Neuron (in vitro differentiated cells): Measurements from ENCODE around the gene BABAM1.

Experiments
- H2AFZ ChIP-seq: one replicate; pipeline ENCODE4 v1.6.1; 2013; ENCODE audit warnings: low read depth, mild to moderate bottlenecking, inconsistent platforms, low read length, moderate library complexity
- H3K27me3 ChIP-seq: one replicate; pipeline ENCODE4 v1.6.1; 2013; ENCODE audit warnings: low read length; ENCODE audit not compliant: insufficient read depth
- H3K36me3 ChIP-seq: one replicate; pipeline ENCODE4 v1.6.1; 2013; ENCODE audit warnings: low read length; ENCODE audit not compliant: insufficient read depth
- H3K4me1 ChIP-seq: one replicate; pipeline ENCODE4 v1.6.1; 2013; ENCODE audit warnings: low read length; ENCODE audit not compliant: insufficient read depth
- H3K4me3 ChIP-seq: 2 replicates; pipeline ENCODE4 v1.5.1; 2013; ENCODE audit warnings: mild to moderate bottlenecking, low read length, moderate library complexity
- H3K9me3 ChIP-seq: one replicate; pipeline ENCODE4 v1.6.1; 2013; ENCODE audit warnings: low read length

The BABAM1 gene

DNA sequence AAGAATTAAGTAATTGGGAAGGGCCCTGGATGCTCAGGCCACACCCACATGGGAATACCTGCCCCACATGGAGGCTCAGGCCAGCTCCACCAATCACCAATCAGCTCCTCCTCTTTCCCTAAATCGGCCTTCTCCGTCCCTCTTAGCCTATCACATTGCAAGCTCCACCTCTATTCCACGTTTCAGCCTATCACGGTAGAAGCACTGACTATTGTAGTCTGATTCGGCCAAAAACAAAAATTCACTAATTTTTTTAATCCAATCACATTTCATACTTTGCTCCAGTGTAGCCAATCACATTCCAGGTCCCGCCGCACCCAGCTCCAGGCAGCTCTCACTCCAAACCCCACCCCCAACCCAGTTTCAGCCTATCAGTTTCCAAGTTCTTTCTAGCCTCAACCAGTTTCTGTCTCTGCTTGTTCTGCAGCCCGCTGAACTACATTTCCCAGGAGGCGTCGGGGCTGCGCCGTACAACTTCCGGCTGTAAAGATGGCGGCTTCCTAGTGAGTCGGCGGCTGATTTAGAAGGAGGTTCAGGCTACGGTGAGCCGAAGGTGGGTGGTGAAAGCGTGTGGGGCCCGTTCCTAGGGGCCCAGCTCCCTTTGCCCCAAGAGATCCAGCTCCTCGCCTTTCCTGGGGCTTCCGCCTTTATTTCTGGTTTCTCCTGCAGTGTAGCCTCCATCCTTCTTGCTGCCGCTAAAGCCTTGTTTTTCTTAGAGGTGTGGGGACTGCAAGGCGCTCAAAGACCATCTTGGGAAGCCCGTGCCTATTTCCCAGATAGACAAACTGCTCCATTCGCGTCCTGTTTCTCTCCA is at the start of gene BABAM1:
Gene BABAM1 (plus strand): TSS at position 469 of the 814 bp plus-strand sequence. CDS start 1,364 bp downstream, outside the sequence.
- Histone ChIP-seq H3K4me3 (peak within 1 kb of the TSS; percentile 92), H3K36me3 (peaks cover 20% of the 10 kb centered on the region)

DNA sequence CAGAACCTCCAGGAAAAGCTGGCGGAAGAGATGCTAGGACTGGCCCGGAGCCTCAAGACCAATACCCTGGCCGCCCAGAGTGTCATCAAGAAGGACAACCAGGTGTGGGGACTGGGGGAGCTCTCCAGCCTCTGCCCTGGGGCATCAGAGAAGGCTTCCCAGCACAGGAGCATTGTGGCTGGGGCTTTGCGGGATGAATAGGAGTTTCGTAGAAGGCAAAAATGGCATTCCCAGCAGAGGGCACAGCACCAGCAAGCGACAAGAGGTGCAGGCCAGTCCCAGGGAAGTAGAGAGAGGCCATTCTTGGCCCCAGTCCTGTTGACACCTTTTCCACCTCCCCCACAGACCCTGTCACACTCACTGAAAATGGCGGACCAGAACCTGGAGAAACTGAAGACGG is 48.0 kb upstream of the BABAM1 start:
- no peaks in the 10 kb centered on the region for H3K27me3 ChIP-seq
- no peak overlapping the region for H3K4me3 ChIP-seq
- no peaks in the 10 kb centered on the region for H3K9me3 ChIP-seq
- no peak overlapping the region for H2AFZ ChIP-seq
- H3K4me1 ChIP-seq, result peaks cover 7% of the 10 kb centered on the region
- peaks cover 19% of the 10 kb centered on the region for H3K36me3 ChIP-seq

More for the DNA sequence above, at the start of gene BABAM1:
- Histone ChIP-seq H2AFZ (peak within 1 kb of the TSS; percentile 66), H3K4me1 (peaks cover 6% of the 10 kb centered on the region), H3K9me3 (no peaks in the 10 kb centered on the region), H3K27me3 (no peaks in the 10 kb centered on the region)

DNA sequence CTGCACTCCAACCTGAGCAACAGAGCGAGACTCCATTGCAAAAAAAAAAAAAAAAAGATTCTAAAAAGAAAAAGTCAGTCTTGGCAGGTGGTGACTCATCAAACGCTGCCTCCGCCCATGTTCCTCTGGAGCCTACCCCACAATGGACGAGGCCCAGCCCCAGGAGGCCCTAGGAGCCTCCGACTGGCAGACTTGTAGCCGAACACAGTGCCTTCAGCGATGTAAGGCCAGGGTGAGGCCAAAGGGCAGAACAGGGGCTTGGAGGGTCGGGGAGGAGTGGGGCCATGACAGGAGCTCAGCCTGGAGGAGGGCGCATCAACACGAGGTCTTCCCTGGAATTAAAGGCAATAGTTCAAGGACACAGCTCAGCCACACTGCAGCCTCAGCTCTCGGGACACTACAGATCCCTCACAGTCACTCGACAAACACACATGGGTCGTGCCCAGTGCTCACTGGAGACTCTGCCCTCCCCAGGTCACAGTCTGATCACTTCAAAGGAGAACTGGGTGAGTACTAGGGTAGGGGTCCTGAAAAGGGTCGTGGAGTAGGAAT is 47.0 kb upstream of the BABAM1 start:
- peaks cover 19% of the 10 kb centered on the region for H3K36me3 ChIP-seq
- H2AFZ ChIP-seq, result no peak overlapping the region
- H3K4me1 ChIP-seq, result no peaks in the 10 kb centered on the region
- H3K27me3 ChIP-seq, result no peaks in the 10 kb centered on the region
- H3K4me3 ChIP-seq, result no peak overlapping the region
- no peaks in the 10 kb centered on the region for H3K9me3 ChIP-seq

DNA sequence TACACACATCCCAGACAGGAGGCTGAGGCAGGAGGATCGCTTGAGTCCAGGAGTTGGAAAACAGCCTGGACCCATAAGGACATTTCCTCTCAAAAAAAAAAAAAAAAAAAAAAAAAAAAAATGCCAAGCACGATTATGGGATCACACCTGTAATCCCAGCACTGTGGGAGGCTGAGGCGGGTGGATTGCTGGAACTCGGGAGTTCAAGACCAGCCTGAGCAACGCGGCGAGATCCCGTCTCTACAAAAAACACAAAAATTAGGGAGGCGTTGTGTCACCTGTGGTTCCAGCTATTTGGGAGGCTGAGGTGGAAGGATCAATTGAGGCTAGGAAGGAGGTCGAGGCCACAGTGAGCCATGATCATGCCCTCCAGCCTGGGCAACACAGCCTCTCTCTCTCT is 42.2 kb upstream of the BABAM1 start:
- H3K4me1 ChIP-seq, result no peaks in the 10 kb centered on the region
- no peaks in the 10 kb centered on the region for H3K9me3 ChIP-seq
- H3K4me3 ChIP-seq, result no peak overlapping the region
- no peaks in the 10 kb centered on the region for H3K27me3 ChIP-seq
- H2AFZ ChIP-seq, result no peak overlapping the region
- H3K36me3 ChIP-seq, result no peaks in the 10 kb centered on the region

DNA sequence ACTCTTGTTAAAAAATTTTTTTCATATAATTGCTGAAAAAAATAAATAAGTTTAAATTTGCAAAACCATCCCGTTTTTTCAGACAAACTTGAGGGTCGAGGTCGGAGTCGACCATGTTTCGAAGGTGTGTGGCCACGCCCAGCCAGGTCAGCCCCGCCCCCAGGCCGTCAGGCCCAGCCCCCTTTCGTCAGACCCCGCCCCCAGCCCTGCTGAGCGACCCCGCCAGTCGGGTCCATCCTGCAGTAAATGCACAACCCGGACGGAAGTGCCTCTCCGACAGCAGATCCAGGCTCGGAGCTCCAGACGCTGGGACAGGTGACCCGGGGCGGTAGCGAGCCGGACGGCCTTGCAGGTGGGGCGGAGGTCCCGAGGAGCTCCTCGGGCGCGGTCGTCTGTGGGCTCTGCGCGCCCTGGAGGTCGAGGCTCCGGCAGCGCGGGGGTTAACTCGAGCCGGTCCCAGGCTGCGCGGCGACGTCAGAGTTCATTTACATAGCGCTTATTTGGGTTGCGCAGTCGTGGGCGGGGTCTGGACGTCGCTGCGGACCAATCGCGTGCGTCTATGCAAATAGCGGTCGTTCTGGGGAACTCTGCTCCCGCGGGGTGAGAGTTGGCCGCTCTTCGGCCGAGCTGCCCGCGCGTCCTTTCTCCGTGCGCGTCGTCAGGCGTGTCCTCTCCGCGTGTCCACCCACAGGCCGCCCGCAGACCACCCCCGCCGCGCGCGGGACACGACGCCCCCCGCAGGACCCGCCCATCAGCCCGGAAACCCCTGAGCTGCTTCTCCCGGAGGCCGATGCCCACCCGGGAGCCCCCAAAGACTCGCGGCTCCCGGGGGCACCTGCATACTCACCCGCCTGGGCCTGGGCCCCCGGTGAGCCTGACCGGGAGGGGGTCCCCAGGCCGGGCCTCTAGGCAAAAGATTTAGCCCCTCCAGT is 41.0 kb upstream of the BABAM1 start, which contains the start of gene OCEL1:
Gene OCEL1 (plus strand): TSS at position 225 of the 932 bp plus-strand sequence. CDS start 22 bp downstream, at position 247.
- Histone ChIP-seq H3K4me1 (no peaks in the 10 kb centered on the region), H3K36me3 (peaks cover 7% of the 10 kb centered on the region), H3K27me3 (no peaks in the 10 kb centered on the region), H2AFZ (peak within 1 kb of the TSS; percentile 18), H3K9me3 (no peaks in the 10 kb centered on the region), H3K4me3 (peak within 1 kb of the TSS; percentile 53)

DNA sequence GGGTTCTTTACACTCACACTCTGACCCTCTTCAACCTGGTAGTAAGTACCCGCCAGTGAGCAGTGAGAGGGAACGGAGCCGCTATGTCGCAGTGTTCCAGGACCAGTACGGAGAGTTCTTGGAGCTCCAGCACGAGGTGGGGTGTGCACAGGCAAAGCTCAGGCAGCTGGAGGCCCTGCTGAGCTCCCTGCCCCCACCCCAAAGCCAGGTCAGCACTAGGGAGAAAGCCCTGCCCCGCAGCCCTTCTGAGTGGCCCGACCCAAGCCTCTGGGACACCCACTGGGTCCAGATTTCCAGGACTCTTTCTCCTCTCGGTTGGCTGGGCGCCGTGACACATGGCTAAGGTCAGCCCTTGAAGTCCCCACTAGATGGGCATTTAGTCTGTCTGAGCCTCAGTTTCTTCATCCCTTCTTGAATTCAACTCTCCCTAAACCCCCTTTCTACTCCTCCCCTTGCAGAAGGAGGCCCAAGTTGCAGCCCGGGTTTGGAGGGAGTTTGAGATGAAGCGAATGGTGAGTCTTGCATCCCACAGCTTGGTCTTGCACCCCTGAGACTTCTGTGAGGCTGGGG is 39.4 kb upstream of the BABAM1 start:
- Histone ChIP-seq H3K27me3 (no peaks in the 10 kb centered on the region), H3K4me1 (no peaks in the 10 kb centered on the region), H3K4me3 (no peak overlapping the region), H3K9me3 (no peaks in the 10 kb centered on the region), H3K36me3 (peaks cover 18% of the 10 kb centered on the region), H2AFZ (no peak overlapping the region)

DNA sequence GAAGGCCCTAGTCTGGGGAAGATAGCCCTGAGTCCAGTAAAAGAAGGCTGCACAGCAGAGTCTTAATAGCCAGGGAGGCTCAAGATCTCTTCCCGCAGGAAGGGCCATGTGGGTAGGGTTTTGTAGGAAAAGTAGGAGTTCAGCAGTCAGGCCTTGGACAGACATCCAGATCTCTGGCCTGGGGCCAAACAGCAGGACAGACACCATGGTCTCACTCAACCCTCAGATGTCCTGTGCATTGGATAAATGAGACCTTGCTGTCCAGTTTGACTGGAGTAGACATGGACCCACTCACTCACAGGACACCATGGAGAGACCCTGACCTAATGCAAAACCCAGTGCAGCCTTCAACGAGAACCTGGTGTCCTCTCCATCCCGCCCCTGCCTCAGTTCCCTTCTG is 37.4 kb upstream of the BABAM1 start:
- Histone ChIP-seq H3K4me1 (no peaks in the 10 kb centered on the region), H3K36me3 (peaks cover 24% of the 10 kb centered on the region), H3K9me3 (no peaks in the 10 kb centered on the region), H3K27me3 (no peaks in the 10 kb centered on the region), H2AFZ (no peak overlapping the region), H3K4me3 (no peak overlapping the region)

DNA sequence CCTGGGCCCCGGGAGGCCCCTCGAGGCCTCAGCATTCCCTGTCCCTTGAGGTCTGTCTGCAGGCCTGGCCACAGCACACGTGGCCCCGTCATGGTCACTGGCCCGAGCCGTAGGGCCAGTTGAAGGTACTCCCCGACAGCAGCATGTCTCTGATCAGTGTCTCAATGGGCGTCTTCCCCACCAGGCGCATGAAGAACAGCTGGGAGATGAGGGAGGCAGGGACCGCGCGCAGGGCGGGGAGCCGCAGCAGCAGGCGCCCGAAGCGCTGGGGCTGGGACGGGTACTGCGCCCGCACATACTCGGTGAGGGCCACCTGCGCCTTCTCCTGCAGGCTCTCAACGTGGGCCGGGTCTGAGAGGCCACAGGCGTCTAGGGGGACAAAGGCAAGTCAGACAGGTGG is 35.0 kb upstream of the BABAM1 start:
- H3K4me1 ChIP-seq, result no peaks in the 10 kb centered on the region
- H3K9me3 ChIP-seq, result no peaks in the 10 kb centered on the region
- H3K36me3 ChIP-seq, result peaks cover 32% of the 10 kb centered on the region
- no peak overlapping the region for H3K4me3 ChIP-seq
- no peaks in the 10 kb centered on the region for H3K27me3 ChIP-seq
- H2AFZ ChIP-seq, result no peak overlapping the region

DNA sequence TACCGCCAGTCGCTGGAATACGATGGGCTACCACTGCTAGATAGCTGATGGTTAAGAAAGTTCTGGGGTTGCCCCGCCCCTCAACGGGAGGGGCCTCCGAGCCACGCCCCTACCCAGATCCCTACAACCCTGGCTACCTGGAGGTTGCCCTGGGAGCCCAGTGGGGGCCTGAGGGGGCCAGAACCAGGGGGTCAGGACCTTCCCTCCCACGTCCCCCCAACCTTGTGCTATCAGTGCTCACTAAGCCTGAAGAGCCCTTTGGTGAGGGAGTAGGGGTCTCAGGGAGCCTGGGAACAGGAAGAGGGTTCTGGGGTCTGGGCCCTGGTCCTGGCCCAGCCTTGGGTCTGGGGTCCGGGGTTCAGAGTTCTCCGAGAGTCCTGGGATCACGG is 32.3 kb upstream of the BABAM1 start:
- no peaks in the 10 kb centered on the region for H3K4me1 ChIP-seq
- H3K4me3 ChIP-seq, result no peak overlapping the region
- peaks cover 38% of the 10 kb centered on the region for H3K36me3 ChIP-seq
- H2AFZ ChIP-seq, result no peak overlapping the region
- no peaks in the 10 kb centered on the region for H3K9me3 ChIP-seq
- H3K27me3 ChIP-seq, result no peaks in the 10 kb centered on the region

DNA sequence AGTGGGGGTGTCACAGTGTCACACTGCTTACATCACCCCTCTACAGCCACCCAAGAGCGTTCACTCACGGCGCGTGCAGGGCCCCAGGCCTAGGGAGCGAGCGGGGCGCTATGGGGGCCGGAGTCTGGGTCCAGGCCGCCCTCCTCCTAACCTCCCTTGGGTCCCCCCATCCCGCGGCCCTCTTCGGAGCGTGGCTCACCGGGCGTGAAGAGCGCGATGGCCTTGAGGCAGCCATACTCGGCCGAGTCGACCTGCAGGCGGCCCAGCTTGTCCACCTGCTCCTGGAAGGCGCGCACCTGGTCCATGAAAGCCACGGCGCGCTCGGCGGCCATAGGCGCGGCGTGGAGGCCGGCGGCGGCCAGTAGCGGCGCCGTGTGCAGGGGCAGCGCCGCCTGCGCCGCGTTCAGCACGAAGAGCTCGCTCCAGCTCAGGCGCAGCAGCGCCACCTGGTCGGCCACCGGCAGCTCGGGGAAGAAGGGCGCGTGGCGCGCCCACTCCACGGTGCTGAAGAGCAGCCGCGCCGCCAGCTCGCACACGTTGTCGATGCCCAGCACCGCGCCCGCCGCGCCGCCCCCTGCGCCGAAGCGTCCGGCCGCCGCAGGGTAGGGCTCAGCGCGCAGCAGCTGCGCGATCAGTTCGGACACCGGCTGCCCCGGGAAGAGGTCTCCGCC is 31.8 kb upstream of the BABAM1 start:
- H3K36me3 ChIP-seq, result peaks cover 39% of the 10 kb centered on the region

DNA sequence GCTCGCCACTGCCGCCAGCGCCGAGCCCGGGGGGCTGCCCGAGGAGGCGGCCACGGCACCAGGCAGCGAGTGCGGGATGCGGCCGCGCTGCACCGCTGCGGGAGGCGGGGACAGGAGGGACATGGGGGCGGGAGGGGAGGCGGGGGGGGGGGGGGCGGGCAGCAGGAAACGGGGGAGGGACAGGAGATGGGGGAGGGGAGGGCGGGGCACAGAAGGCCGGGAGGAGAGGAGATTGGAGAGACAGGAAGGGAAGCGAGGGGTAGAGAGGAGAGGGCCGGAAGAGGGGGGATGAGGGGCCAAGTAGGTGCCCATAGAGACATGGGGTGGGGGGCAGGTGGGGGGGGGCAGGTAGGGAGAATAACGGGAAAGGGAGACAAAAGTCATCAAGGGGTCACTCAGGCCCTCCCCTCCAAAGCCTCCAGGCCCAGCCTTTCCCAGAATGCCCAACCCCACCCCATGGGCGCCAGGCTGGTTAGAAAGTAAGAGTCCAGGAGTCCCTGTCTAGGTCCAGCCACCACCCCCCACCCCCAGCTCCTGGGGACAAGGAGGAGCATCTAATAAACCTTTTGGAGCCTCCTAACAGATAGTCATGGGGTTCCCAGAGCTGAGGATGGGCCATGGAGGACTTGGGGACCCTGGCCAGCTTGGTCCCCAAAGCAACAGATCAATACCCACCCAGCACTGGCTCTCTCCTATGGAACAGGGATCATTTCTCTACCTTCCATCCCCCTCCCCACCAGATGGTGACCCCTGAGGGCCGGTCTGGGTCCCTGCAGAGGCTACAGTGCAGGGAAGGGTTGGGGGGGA is 31.1 kb upstream of the BABAM1 start:
- Histone ChIP-seq H3K4me3 (no peak overlapping the region), H3K4me1 (peaks cover 8% of the 10 kb centered on the region), H2AFZ (no peak overlapping the region), H3K36me3 (peaks cover 36% of the 10 kb centered on the region), H3K27me3 (no peaks in the 10 kb centered on the region), H3K9me3 (no peaks in the 10 kb centered on the region)

More for the DNA sequence above, 31.8 kb upstream of the BABAM1 start:
- Histone ChIP-seq H3K9me3 (no peaks in the 10 kb centered on the region), H3K4me3 (no peak overlapping the region), H2AFZ (no peak overlapping the region), H3K27me3 (no peaks in the 10 kb centered on the region), H3K4me1 (peaks cover 5% of the 10 kb centered on the region)
